ENCODE data around the gene PAX9. TPM values are rescaled to one million over a fixed set of nuclear protein-coding genes. Genes with fewer than 3 reads are reported as not detected.

The PAX9 gene
- total RNA-seq, 1 donor from 2014 or later = not detected

DNA sequence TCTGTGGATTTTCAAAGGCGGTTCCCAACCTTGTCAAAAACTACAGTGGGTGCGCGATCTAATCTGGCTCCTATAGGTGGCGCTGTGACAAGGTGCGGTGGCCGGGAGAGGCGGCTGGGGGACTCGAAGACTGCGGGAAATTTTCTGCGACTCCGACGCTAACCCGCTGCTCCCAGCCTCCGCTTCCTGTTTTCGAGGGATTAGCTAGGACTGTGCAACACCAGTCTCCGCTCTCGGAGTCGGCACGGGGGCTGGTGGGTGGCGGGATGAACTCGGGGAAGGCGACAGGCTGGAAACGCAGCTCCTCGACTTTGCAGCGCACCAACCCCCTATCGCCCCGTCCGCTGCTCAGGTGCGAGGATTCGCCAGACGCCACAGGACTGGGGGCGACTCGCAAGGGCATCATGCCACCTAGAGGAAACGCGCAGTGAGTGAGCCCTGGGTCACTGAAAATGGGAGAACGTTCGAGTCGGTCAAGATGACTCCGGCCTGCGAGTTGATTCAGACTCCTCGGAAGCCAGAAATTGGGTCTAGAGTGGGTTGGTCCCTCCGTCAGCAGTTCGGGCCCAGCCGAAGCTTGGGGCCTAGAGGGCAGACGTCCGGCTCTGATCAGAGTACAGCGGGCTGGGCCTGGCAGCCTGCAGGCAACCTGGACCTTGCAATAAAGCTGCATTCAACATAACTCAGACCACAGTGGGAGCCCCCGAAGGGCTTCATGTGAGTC lies 5.5 kb upstream of the PAX9 start:
- DNase-seq (ENCODE audit: low read depth in 2 of 2) = no peak

DNA sequence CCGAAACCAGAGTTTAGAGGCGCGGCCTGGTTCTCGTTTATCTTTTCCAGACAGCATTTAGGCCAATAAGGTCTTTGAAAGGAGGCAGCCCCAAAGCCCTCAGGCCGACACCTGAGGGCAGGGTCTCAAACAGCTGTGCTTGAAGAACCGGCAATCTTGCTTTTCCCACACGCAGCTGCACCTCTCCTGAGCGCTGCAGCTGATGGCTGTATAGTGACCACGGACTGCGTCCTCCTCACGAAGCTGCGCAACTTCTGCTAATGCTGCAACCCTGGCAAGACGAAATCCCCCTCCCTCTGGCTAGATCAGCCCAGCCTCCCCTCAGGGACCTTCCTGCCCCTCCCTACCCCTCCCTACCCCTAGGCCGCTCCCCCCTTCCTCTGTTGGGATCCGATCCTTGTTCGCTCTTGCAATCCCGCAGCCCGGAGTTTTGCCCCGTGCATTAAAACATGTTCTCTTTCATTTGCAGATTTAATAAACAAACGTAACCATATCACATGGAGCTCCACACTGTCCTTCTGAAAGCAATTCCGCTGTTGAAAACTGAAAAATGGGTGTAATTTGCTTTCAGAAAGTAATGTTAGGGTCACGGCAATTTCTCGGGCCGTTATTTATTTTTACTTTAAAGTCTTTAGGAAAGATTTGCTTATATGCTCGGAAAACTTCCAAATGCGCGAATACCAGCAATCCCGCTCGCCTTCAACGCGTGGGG lies 4.8 kb upstream of the PAX9 start:
- no peak for DNase-seq (ENCODE audit: low read depth in 2 of 2)

DNA sequence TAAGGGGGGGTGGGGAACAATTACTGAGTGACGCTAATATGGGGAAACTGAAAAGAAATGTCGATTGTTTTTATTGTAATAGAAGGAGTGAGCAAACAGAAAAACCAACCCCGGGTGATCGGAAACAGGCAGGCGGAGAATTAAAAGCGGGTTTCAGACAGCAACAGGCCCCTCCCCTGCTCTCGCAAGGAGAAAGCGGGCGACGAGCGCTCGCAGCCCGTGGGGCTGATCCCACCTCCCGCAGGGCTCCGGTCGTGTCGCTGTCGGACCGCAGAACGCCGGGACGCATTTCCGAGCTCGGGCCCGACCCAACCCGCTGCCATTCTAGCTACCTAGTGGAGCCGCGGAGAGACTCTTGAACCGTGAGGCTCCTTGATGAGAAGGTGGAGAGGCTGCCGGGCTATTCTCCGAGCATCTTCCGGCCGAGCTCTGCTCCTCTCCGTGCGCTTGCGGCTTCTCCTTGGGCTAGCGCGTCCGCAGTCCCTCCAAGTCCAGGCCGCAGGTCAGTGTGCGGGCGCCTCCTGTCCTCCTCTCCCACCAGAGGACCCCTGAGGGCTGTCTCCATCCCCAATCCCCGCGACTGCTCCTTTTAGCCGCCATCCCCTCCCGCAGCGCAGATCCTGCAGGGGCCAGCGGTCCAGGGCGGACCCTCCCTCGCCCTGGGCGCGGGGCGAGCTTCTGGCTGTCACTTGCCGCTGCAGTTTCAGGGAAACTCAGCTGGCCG lies 4.1 kb upstream of the PAX9 start:
- no peak for DNase-seq (ENCODE audit: low read depth in 2 of 2)

DNA sequence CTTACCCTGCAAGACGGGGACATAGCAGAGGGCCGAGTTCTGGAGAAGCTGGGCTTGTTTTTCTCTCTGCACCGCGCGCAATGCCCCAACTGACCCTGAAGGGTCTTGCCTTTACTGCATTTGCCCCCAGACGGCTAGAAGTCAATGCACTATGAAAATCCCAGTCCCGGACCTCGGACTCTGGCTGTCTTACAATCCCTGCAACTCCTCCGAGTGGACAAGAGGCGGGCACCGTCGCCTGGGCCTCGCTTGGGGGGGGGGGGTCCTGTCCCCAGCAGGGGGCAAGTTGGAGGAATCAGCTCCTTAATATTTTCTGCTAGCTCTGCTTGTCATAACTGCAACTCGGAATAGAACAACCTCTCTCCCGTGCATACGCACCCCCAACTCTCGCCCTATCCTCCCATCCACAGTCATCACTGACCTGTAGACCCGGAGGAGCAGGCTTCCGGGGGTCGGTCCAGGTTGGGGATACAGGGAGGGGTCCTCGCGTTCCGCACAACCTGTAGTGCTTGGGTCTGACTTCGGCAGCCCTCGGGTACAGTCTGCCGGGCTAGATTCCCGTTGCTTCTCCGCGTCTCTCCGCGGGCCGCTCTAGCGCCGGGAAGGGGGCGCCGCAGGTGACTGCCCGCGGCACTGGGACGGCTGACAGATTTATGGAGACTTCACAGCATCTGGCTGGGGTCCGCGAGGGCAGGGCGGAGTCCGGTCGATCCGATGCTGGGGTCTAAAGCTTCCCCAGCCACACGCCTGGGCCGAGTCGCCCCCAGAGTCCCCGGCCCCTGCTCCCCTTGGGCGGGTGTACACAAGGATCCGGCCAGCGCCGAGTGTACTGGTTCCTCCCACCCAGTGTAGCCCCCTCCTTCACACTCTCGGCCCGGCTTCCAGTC lies 3.3 kb upstream of the PAX9 start:
- no peak for DNase-seq (ENCODE audit: low read depth in 2 of 2)

DNA sequence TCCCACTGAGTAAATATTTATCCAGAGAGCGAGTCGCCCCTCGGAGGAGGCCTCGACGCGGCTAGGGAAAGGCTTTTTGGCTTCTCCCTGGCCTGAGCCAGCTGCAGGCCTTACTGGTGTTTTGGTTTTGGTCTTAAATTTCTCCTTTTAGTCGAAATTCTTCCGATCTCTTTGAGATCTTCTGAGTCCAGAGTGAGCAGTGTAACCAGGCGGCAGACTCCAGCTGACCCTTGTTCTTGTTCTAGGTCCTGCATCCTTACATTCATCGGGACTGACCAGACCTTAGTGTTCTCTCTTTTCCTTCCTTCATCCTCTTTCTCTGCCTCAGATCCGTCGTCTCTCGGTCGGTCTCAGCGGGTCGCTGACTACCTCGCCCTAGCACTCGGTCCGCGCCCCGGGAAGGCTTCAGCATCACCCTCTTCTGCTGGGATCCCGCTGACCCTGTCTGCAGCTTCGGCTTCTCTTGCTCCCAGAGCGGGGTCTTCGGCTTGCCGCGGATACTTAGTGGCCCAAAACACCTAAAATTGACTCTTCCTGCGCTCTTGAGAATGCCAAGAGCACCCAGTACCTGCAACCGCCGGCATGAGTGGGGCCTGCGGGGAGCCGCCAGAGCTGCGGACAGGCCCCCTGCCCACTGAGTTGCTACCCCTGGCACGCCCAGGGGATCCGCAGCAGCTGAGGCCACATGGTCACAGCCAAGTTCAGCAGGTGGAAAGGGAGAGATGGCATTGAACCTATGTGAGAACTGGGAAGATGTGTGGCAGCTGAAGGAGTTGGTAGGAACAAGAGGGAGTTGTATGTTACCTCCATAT lies 2.4 kb upstream of the PAX9 start:
- no peak for DNase-seq (ENCODE audit: low read depth in 2 of 2)

DNA sequence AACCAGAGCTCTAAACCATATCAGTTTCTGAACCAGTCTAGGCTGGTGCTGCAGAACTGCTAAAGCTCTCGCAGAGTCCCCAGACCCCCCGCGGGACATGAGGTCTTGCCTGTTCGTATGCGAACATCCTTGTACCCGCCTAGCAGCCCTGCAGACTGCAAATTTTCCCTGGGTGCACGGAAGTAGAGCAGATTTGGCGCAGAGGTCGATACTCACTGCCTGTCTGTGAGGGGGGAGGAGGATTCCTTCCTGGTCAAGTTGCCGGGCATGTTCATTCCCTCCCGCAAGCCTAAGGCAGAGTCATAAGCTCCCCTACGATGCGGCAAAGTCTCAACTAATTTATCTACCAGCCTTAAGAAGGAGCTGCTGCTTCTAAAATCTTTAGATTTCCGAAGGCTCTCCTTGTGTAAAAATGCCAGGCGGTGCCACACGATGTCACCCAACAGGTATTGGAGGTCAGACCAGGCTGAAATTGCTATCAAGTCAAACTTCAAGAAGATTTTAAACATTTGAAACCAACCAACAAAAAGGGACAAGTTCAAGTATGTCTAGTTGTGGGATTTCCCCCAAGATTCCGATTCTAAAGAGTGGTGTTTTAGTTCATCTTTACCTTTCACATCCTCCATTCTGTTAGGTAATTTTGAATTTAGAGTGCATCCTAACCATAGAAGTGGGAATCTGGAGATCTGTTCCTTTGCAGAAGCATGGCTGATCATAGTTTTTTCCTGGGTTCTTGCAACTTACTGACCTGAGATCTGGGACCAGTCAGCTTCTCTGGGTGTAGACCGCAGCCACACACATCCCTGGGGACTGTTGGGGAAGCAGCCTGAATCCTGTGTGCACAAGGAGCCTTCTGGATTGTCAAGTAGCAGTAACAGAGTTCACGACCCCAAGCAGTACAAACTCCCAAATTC lies 1.6 kb upstream of the PAX9 start:
- DNase-seq (ENCODE audit: low read depth in 2 of 2) = no peak

DNA sequence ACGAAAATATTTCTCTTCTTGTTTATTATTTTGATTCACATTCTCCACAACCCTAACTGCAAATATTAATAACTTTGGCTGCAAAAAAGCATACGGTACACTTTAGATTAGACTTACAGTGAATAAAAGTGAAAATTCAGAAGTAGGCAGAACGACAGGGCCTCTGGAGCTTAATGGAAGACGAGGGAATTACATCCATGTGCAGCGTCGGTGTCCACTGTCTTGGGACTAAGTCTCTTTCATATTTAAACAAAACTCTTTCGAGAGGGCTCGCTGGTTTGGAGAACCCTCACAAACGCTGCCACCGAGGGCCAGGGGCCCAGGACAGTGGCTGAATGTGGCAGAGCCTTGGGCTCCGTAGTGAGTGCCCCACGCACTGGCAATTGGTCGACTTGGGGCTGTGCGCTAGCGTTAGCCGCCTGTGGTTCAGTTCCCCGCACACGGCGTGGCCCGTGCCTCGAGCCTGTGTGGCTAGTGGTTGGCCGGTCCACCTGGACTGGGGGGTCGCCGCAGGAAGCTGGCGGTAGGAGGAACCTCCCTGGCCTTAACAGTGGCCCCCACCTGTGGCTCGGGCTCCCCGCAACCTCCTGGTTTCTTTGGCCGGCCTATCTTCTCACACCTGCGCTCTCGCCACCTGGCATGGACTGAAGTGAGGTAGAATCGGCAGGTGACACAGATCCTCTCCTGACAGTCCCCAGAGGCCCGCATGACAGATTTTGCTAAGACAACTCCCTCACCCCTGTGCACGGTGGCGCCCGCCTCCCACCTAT lies 739 bp upstream of the PAX9 start:
- DNase-seq (ENCODE audit: low read depth in 2 of 2) = no peak

DNA sequence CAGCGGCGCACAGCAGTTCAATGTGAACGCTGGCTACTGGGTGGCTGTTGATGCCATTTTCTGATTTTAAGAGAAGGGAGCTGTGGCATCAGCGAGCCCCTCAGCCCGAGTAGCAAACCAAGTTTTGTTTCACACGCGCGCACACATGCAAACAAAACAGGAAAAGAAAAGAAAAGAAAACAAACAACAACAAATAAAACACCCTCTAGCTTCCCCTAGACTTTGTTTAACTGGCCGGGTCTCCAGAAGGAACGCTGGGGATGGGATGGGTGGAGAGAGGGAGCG lies 540 bp downstream of the PAX9 start:
- DNase-seq (ENCODE audit: low read depth in 2 of 2) = no peak

DNA sequence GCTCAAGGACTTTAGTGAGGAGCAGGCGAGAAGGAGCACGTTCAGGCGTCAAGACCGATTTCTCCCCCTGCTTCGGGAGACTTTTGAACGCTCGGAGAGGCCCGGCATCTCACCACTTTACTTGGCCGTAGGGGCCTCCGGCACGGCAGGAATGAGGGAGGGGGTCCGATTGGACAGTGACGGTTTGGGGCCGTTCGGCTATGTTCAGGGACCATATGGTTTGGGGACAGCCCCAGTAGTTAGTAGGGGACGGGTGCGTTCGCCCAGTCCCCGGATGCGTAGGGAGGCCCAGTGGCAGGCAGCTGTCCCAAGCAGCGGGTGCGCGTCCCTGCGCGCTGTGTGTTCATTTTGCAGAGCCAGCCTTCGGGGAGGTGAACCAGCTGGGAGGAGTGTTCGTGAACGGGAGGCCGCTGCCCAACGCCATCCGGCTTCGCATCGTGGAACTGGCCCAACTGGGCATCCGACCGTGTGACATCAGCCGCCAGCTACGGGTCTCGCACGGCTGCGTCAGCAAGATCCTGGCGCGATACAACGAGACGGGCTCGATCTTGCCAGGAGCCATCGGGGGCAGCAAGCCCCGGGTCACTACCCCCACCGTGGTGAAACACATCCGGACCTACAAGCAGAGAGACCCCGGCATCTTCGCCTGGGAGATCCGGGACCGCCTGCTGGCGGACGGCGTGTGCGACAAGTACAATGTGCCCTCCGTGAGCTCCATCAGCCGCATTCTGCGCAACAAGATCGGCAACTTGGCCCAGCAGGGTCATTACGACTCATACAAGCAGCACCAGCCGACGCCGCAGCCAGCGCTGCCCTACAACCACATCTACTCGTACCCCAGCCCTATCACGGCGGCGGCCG lies 1.1 kb downstream of the PAX9 start:
- no peak for DNase-seq (ENCODE audit: low read depth in 2 of 2)

DNA sequence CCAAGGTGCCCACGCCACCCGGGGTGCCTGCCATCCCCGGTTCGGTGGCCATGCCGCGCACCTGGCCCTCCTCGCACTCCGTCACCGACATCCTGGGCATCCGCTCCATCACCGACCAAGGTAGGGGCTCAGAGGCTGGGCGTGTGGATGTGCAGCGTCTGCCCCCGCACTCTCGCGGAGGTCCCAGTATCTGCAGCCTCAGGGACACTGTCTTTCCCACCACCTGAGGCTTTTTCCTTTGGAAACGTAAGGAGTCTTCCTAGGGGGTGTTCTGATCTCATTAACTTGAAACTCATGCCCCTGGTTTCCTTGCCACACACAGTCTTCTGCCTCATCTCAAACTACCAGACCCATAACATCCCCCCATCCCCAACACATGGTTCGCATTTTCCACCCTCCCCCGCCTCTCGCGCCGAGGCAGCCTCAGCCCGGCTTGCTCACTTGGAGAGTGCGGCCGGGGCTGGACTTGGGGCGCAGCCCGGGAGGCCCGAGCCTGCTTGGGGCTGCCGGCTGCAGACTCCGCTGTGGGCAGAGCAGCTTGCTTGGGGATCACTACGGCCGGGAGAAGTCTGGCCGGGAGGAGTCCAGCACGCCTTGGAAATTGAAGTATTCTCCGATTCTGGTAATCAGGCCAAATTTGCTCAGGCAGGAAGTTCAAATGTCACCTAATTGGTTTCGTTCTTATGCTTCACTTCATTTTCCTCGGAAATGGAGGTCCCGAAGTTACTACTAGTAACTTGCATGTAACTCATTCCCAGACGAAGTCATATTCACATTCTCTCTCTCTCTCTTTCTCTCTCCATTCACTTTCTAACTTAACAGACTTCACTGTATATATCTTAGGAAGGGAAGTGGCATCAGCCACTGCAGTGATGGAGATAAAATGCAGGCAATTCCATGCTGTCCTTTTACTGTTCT lies 2.0 kb downstream of the PAX9 start:
- no peak for DNase-seq (ENCODE audit: low read depth in 2 of 2)

DNA sequence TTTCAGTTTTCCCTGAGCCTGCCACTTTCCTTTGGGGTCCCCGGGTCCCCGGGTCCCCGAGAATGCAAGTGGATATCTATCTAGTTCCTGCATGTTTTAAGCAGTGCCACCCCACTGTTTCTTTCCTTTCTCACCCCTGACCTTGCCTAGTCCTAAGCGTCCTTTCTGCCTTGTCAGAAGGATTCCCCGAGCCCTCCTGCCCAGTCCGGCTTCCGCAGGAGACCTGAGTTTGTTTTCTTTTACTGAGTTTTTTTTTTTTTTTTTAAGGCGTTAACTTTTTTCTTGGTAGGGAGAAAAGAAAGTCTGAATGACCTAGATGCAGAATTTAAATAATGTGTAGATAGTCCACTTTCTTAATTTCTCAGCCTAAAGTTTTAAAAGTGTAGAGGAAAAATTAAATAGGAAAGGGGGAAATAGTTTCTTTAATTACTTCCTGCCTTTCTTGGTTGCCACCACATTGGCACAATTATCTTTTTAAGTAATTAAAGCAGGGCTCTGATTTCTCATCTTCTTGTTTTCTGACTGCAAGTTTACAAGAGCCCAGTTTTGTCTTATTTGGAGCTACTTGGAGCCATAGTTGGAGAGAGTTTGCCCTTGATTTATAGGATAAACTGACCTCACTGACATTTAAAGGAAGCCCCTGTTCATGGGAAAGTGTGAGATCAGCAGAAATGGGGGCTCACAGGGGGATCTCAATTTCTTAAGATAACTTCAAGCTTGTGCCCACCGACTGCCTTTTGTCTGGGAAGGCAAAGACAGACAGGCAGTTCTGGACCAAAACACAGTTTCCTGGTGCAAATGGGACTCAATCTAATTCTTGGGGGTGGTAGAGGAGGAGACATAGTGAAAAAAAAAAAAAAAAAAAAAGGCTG lies 2.9 kb downstream of the PAX9 start:
- no peak for DNase-seq (ENCODE audit: low read depth in 2 of 2)

DNA sequence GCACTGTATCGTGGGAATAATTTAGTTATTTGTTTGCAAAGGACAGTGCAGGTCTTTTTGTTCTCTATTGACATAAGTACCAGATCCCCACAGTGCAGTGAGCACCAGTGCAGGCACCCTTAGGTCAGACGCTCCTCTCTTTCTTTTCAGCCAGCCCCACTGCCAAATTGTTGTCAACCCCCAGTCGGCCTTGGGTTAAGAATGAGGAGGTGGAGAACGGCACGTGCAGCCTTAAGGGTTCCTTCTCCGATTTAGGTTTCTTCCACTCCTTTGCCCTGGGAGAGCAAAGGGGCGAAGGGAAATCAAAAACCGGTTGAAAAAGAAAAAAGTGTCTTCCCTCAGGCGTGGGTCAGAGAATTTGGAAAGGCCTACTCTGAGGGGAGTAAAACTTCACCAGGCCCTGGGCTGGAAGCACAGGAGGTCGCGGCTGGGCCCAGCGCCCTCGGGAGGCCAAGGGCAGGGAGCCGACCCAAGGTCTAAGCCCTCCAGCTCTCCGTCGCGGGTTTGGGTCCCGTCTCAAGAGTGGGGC lies 4.3 kb downstream of the PAX9 start:
- no peak for DNase-seq (ENCODE audit: low read depth in 2 of 2)

DNA sequence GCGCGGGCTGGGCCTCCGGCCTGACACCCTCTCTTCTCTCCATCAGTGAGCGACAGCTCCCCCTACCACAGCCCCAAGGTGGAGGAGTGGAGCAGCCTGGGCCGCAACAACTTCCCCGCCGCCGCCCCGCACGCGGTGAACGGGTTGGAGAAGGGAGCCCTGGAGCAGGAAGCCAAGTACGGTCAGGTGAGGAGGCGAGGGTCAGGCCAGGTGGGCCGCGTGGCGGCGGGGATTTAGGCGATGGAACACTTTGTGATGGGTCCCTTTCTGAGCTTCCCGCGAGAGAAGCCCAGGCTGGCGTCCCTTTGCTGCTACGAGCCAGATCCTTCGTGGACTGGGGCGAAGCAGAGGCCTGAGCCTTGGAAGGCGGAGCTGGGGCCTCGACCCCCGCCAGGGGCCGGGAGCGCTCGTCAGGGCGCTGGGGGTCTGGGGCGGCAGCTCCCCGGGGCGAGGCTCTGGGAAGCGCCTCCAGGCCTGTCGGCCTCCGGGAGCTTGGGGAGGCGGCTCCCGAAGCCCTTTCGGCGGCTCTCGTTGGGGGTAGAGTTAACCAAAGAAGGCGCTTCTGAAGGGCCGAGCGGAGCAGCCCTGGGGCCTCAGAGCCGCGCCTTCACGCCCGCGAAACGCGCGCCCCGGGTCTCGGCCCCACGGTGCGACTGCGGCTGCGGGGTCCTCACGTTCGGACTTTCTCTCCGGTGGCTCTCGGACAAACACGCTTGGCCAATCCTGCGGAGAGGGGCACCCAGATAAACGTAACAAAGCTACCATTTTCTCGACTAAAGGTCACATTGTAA lies 5.0 kb downstream of the PAX9 start:
- no peak for DNase-seq (ENCODE audit: low read depth in 2 of 2)

DNA sequence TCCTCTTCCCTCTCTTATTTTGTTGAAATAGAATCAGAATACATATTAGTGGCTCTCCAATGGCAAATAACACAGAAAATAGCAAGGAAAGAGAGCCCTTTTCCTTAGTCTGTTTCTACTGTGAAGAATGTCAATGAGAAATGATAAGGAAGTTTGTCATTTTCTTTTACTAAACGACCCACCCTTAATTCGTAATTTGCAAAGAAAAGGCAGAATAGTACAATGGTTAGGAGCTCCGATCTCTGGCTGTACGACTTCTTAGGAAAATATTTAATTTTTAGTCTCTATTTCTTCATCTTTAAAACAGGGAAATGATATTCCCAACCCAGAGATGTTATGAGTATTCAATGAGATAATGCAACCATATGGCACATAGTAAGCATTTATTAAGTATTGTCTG lies 6.0 kb downstream of the PAX9 start:
- DNase-seq (ENCODE audit: low read depth in 2 of 2) = no peak

DNA sequence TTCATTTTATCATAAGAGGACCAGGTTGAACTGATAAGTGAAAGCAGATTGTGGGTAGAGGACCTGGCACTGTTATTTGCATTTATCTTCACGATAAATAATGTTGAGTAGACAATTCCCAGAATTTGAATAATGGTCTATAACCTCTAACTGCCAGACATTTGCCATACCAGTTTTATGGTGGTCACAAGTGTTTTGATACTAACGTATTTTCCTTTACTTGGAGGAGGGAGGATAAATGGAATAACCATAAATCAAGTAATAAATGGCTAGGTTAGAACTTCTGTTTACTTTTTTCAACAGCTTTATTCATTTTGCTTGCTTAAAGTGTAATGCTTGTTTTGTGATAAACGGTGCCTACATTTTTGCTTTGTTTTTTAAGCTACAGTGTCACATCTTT lies 9.5 kb downstream of the PAX9 start:
- no peak for DNase-seq (ENCODE audit: low read depth in 2 of 2)

Data from dermis microvascular lymphatic vessel endothelial cell (primary cell).